ENCODE measurements around the gene IRF8.

The IRF8 gene

DNA sequence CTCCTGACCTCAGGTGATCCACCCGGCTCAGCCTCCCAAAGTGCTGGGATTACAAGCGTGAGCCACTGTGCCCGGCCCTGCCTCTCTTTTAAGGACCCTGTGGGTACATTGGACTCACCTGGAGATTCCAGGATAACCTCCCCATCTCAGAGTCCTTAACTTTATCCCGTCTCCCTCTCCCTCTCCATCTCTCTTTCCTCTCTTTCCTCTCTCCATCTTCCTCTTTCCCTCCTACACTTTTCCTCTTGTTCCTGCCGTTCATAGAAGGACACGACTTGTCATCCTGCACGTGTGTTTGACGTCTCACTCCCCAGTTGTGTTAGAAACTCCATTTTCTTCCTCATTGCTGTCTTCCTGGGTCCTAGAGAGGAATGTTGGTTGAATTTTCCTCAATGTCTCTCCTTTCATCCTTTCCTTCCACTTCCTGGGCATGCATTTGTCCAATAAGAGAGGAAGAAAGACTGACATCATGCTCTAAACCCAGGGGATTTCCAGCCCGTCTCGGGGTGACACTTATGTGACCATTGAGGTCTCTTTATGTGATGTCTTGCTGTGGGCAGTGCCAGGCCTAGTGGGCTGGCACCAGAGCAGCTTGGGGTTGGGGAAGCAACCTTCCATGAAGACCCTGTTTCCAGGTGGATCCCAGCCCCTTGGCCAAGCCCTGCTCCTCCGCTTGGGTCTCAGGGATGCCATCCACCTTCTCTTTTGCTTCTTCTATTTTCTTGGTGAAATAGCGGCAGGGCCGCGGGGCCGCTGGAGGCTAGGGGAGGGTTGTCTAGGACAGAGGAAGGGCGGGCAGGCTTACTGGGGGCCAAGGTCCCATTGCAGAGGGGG lies 39.8 kb upstream of the IRF8 start:
- no peak for DNase-seq (ENCODE audit: low read depth)
- no peak overlapping the region for H3K4me3 ChIP-seq (ENCODE audit: low read depth, low read length)
- no peak for TF ChIP-seq POLR2A (IDR thresholded peaks at IDR 0.05; ENCODE audit: extremely low read depth, insufficient read length)
- TF ChIP-seq, protein P1, sequence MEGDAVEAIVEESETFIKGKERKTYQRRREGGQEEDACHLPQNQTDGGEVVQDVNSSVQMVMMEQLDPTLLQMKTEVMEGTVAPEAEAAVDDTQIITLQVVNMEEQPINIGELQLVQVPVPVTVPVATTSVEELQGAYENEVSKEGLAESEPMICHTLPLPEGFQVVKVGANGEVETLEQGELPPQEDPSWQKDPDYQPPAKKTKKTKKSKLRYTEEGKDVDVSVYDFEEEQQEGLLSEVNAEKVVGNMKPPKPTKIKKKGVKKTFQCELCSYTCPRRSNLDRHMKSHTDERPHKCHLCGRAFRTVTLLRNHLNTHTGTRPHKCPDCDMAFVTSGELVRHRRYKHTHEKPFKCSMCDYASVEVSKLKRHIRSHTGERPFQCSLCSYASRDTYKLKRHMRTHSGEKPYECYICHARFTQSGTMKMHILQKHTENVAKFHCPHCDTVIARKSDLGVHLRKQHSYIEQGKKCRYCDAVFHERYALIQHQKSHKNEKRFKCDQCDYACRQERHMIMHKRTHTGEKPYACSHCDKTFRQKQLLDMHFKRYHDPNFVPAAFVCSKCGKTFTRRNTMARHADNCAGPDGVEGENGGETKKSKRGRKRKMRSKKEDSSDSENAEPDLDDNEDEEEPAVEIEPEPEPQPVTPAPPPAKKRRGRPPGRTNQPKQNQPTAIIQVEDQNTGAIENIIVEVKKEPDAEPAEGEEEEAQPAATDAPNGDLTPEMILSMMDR (IDR thresholded peaks at IDR 0.05; ENCODE audit: low read depth, low read length) = no peak
- no peak for TF ChIP-seq MAX (IDR thresholded peaks at IDR 0.05; ENCODE audit: low read depth, low read length)
- no peak for TF ChIP-seq MYC (IDR thresholded peaks at IDR 0.05; ENCODE audit: low read depth, low read length)

DNA sequence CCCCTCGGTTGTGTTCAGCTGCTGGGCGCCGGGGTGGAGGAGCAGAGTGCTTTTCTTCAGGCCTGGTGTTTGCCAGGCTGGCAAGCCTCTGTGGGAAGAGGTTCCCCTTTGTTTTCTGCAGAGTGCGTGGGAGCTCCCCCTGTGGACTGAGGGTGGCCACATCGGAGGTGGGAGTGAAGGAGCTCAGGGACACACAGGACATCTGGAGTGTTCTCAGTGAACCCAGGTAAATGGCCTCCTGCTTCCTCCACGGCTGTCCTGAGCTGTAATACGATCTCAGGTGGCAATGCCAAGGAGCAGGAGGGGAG lies 39.2 kb upstream of the IRF8 start:
- no peak overlapping the region for H3K4me3 ChIP-seq (ENCODE audit: low read depth, low read length)
- DNase-seq (ENCODE audit: low read depth) = peak; percentile 80
- TF ChIP-seq POLR2A (IDR thresholded peaks at IDR 0.05; ENCODE audit: extremely low read depth, insufficient read length) (no peak), MYC (IDR thresholded peaks at IDR 0.05; ENCODE audit: low read depth, low read length) (no peak), MAX (IDR thresholded peaks at IDR 0.05; ENCODE audit: low read depth, low read length) (no peak)
- TF ChIP-seq, protein P1 (IDR thresholded peaks at IDR 0.05; ENCODE audit: low read depth, low read length) = peak; percentile 59

DNA sequence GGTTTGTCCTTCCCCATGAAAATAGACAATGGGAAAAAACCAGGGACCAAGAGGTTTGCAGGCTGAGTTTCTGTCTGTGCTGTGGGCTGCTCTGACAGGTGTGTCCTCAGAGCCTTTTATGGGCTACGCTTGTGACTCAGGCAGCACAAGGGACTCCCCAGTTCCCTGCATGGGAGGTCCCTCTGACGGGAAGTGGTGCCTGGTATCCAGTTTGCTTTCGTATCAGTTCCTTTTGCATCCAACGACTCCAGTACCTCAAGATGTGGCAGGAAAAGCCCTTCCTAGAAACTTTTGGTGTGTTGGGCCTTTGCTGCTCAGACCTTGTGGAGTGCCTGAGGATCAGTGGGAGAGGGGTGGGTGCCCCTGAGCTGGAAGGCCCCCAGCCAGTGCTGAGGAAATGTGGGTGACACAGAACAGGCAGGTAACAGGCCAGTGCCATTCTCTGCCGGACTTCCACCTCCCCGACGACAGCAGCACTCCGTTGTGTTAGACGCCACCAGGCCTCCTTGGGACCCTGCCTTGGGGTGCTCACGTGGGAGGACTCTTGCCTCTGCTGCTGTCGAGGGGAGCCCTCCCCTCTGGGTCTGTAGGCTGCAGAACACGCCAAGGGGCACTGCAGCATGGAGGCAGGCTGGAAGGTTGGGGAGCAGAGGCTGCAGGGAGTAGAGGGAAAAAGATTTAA lies 38.4 kb upstream of the IRF8 start:
- H3K4me3 ChIP-seq (ENCODE audit: low read depth, low read length) = no peak overlapping the region
- TF ChIP-seq POLR2A (IDR thresholded peaks at IDR 0.05; ENCODE audit: extremely low read depth, insufficient read length) (no peak), MAX (IDR thresholded peaks at IDR 0.05; ENCODE audit: low read depth, low read length) (no peak), MYC (IDR thresholded peaks at IDR 0.05; ENCODE audit: low read depth, low read length) (no peak)
- TF ChIP-seq, protein P1 (IDR thresholded peaks at IDR 0.05; ENCODE audit: low read depth, low read length) = no peak
- DNase-seq (ENCODE audit: low read depth) = peak; percentile 37

DNA sequence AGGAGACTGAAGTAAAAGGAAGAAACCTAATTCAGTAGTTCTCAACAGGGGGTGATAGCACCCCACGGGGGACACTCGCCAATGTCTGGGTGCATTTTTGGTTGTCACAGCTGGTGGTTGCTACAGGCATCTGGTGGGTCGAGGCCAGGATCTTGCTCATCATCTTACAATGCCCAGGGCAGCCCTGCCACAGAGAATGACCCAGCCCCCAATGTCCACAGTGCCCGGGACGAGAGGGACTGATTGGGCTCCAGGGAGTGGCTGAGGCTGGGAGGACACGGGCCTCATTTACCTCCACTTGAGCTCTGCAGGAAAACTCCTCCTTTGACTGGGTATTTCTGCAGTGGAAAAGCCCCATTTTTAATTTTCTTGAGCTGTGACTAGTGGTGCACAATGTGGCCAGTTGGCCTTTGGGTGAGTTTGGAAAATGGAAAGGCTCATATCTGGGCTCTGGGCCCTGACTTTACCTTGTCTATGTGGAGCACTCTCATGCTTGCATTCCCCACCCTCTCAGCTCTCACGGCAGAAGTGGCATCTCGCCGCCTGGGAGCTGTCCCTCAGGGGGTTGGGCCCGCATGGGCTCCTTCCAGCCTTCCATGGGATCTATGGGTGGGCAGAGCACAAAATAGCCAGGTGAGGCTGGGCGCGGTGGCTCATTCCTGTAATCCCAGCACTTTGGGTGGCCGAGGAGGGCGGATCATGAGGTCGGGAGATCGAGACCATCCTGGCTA lies 37.7 kb upstream of the IRF8 start:
- TF ChIP-seq MYC (IDR thresholded peaks at IDR 0.05; ENCODE audit: low read depth, low read length) (no peak), POLR2A (IDR thresholded peaks at IDR 0.05; ENCODE audit: extremely low read depth, insufficient read length) (no peak), MAX (IDR thresholded peaks at IDR 0.05; ENCODE audit: low read depth, low read length) (no peak)
- TF ChIP-seq, protein P1 (IDR thresholded peaks at IDR 0.05; ENCODE audit: low read depth, low read length) = no peak
- no peak for DNase-seq (ENCODE audit: low read depth)
- H3K4me3 ChIP-seq (ENCODE audit: low read depth, low read length) = no peak overlapping the region

- DNase-seq (ENCODE audit: low read depth) = no peak
- no peak for TF ChIP-seq MAX (IDR thresholded peaks at IDR 0.05; ENCODE audit: low read depth, low read length)
- TF ChIP-seq POLR2A (IDR thresholded peaks at IDR 0.05; ENCODE audit: extremely low read depth, insufficient read length) = no peak
- TF ChIP-seq, protein P1 (IDR thresholded peaks at IDR 0.05; ENCODE audit: low read depth, low read length) = no peak
- no peak for TF ChIP-seq MYC (IDR thresholded peaks at IDR 0.05; ENCODE audit: low read depth, low read length)
- no peak overlapping the region for H3K4me3 ChIP-seq (ENCODE audit: low read depth, low read length)
These were observed 36.2 kb upstream of the IRF8 start for GRCh38 chr16:85862476-85863383.
